PC-9 (cell line): ENCODE data around the gene ZBTB7C.

Source experiments
- EZH2 ChIP-seq: fragments of 200-600 bp; sonication (generic); IDR thresholded peaks from 2 replicates; pipeline ENCODE4 v1.8.0; 2017; ENCODE audit warnings: antibody characterized with exemption, low read depth
- TF ChIP-seq, protein P1 (sequence below): fragments of 200-600 bp; sonication (generic); conservative IDR thresholded peaks from 2 replicates; pipeline ENCODE4 v1.6.1; 2017; ENCODE audit warnings: mixed run types, antibody characterized with exemption, mild to moderate bottlenecking, moderate library complexity

DNA sequence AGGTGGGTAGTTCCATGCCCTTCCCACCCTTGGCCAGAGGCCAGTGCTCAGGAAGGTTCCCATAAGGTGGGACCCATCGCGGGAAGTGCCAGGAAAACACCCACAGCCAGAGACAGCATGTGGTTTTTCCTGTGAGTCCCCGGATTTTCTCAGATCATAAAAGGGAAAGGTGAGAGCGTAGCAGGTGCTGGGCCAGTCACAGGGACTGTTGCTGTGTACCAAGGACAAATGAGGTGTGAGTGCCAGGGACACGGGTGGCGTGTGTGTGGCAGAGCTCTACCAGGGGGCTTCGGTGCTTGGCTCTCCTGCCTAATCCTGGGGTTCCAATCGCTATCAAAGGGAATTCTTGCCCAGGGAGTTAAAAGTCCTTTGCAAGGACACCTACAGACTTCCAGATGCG lies 319.2 kb downstream of the ZBTB7C start:
- TF ChIP-seq, protein P1, sequence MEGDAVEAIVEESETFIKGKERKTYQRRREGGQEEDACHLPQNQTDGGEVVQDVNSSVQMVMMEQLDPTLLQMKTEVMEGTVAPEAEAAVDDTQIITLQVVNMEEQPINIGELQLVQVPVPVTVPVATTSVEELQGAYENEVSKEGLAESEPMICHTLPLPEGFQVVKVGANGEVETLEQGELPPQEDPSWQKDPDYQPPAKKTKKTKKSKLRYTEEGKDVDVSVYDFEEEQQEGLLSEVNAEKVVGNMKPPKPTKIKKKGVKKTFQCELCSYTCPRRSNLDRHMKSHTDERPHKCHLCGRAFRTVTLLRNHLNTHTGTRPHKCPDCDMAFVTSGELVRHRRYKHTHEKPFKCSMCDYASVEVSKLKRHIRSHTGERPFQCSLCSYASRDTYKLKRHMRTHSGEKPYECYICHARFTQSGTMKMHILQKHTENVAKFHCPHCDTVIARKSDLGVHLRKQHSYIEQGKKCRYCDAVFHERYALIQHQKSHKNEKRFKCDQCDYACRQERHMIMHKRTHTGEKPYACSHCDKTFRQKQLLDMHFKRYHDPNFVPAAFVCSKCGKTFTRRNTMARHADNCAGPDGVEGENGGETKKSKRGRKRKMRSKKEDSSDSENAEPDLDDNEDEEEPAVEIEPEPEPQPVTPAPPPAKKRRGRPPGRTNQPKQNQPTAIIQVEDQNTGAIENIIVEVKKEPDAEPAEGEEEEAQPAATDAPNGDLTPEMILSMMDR: no peak
- TF ChIP-seq EZH2: no peak
